NB4 (cell line): ENCODE measurements around the gene HMGCS1.

Source experiments
- POLR2A ChIP-seq: IDR thresholded peaks from 2 replicates; pipeline ENCODE4 v1.6.1; 2011; ENCODE audit warnings: mild to moderate bottlenecking; ENCODE audit not compliant: insufficient read length; ENCODE audit errors: extremely low read depth
- TF ChIP-seq, protein P1 (sequence below): IDR thresholded peaks from one replicate; pipeline ENCODE4 v1.5.1; 2012; ENCODE audit warnings: low read depth, low read length

DNA sequence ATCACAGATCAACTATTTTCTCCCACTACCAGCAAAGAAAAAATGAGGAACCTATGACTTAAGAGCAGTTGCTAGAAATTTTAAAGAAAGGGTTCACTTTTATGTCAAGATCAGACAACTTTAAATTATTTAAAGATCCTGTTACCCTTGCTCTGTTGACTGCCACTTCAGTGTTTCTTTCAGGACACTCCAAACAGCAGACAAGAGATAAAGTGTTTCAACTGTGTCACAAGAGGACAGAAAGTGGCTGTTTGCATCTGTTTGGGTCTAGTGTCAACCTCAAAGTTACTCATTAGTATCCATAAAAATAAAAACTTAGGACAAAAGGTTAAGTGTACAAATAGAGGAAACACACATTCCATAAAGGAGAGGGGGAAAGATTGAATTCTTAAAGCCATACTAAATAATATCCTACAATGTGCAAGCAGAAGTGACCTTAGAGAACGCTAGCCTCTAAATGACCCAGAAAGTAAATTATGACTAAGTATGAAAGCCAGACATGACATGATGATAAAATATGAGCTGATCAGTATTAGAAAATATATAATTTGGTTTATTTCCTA is 24.9 kb downstream of the HMGCS1 start:
- TF ChIP-seq, protein P1, sequence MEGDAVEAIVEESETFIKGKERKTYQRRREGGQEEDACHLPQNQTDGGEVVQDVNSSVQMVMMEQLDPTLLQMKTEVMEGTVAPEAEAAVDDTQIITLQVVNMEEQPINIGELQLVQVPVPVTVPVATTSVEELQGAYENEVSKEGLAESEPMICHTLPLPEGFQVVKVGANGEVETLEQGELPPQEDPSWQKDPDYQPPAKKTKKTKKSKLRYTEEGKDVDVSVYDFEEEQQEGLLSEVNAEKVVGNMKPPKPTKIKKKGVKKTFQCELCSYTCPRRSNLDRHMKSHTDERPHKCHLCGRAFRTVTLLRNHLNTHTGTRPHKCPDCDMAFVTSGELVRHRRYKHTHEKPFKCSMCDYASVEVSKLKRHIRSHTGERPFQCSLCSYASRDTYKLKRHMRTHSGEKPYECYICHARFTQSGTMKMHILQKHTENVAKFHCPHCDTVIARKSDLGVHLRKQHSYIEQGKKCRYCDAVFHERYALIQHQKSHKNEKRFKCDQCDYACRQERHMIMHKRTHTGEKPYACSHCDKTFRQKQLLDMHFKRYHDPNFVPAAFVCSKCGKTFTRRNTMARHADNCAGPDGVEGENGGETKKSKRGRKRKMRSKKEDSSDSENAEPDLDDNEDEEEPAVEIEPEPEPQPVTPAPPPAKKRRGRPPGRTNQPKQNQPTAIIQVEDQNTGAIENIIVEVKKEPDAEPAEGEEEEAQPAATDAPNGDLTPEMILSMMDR: no peak
- TF ChIP-seq POLR2A: no peak
